H1 (cell line): Measurements from ENCODE around the gene SMARCE1. TPM values are rescaled to one million over a fixed set of nuclear protein-coding genes. Genes with fewer than 3 reads are reported as not detected.

ENCODE experiments used
- CTCF ChIA-PET: fragments of 300-600 bp; sonication (Branson Sonifier 250); formaldehyde crosslinking; loops from one replicate; lab custom pipeline; 2021; ENCODE audit not compliant: partially characterized antibody; lab: Charles Lee
- POLR2A ChIA-PET: fragments of 300-600 bp; sonication (Branson Sonifier 250); formaldehyde crosslinking; loops from one replicate; lab custom pipeline; 2021; ENCODE audit warnings: inconsistent platforms; ENCODE audit not compliant: partially characterized antibody; lab: Charles Lee
- DNase-seq, 2 experiments: peaks; one replicate each; pipeline versions ENCODE4 v3.0.0 to v3.0.0-alpha.2; 2010 to 2022; ENCODE audit warnings: low spot score in 2 of 2, low read depth in 1 of 2, mixed read lengths in 1 of 2
- FAIRE-seq: peaks from 2 replicates; lab custom pipeline; 2011; peaks lifted over from hg19 to GRCh38; lab: Jason Lieb, UNC
- H2AFZ ChIP-seq: 2 replicates; pipeline ENCODE4 v1.8.1; 2012; ENCODE audit warnings: low read length, inconsistent platforms
- H2AK5ac ChIP-seq: 2 replicates; pipeline ENCODE4 v1.6.1; 2013; ENCODE audit warnings: low read depth, low read length
- H2BK120ac ChIP-seq: replicated peaks from 2 replicates; pipeline ENCODE3; 2013; ENCODE audit warnings: low read depth, low read length, inconsistent platforms
- H2BK12ac ChIP-seq: 2 replicates; pipeline ENCODE4 v1.6.1; 2013; ENCODE audit warnings: low read depth, low read length
- H2BK15ac ChIP-seq: 2 replicates; pipeline ENCODE4 v1.6.1; 2013; ENCODE audit warnings: low read length
- H2BK20ac ChIP-seq: 2 replicates; pipeline ENCODE4 v1.6.1; 2013; ENCODE audit warnings: low read length
- H2BK5ac ChIP-seq: 2 replicates; pipeline ENCODE4 v1.6.1; 2013; ENCODE audit warnings: low read depth, low read length
- H3K14ac ChIP-seq: 2 replicates; pipeline ENCODE4 v1.6.1; 2013; ENCODE audit warnings: inconsistent platforms; ENCODE audit not compliant: insufficient read length
- H3K18ac ChIP-seq: 2 replicates; pipeline ENCODE4 v1.6.1; 2013; ENCODE audit warnings: low read length; ENCODE audit errors: extremely low read depth
- H3K23ac ChIP-seq: 2 replicates; pipeline ENCODE4 v1.6.1; 2013; ENCODE audit warnings: inconsistent platforms; ENCODE audit not compliant: insufficient read length
- H3K23me2 ChIP-seq: 2 replicates; pipeline ENCODE4 v1.6.1; 2013; ENCODE audit warnings: low read depth, low read length
- H3K27ac ChIP-seq: 2 replicates; pipeline ENCODE4 v1.6.1; 2011; ENCODE audit warnings: low read depth, low read length, inconsistent platforms
- H3K27me3 ChIP-seq, 4 experiments: replicated peaks in 1 of 4; 1 replicate in 1 of 4; 2 replicates in 3 of 4; pipeline versions ENCODE4 v1.6.1 to v1.8.1; 2011 to 2013; ENCODE audit warnings: low read length in 3 of 4, mild to moderate bottlenecking in 3 of 4, inconsistent platforms in 2 of 4, mixed read lengths in 2 of 4, moderate library complexity in 1 of 4; ENCODE audit not compliant: control insufficient read depth in 3 of 4, insufficient read depth in 3 of 4; ENCODE audit errors: extremely low read depth in 1 of 4
- H3K36me3 ChIP-seq, 4 experiments: 2 replicates each; pipeline versions ENCODE4 v1.6.1 to v1.8.1; 2011 to 2013; ENCODE audit warnings: mild to moderate bottlenecking in 4 of 4, low read length in 3 of 4, moderate library complexity in 2 of 4, control low read depth in 1 of 4, inconsistent platforms in 1 of 4; ENCODE audit not compliant: insufficient read depth in 4 of 4, control insufficient read depth in 2 of 4
- H3K4ac ChIP-seq: replicated peaks from 2 replicates; pipeline ENCODE3; 2013; ENCODE audit warnings: low read length, low read depth, mixed read lengths, inconsistent platforms; ENCODE audit not compliant: insufficient read length
- H3K4me1 ChIP-seq, 4 experiments: replicated peaks in 1 of 4; 1 replicate in 1 of 4; 2 replicates in 3 of 4; pipeline versions ENCODE4 v1.6.1 to v1.8.1; 2011 to 2013; ENCODE audit warnings: low read length in 3 of 4, inconsistent platforms in 2 of 4, mixed read lengths in 1 of 4; ENCODE audit not compliant: insufficient read depth in 4 of 4, control insufficient read depth in 3 of 4
- H3K4me2 ChIP-seq, 2 experiments: 2 replicates each; pipeline versions ENCODE4 v1.6.1 to v1.8.1; 2011 to 2013; ENCODE audit warnings: low read depth in 2 of 2, low read length in 2 of 2, control low read depth in 1 of 2, inconsistent platforms in 1 of 2, mild to moderate bottlenecking in 1 of 2; ENCODE audit not compliant: insufficient read depth in 1 of 2
- H3K4me3 ChIP-seq, 4 experiments: fragments of 200-600, 300-600 bp in 1 of 4; sonication (generic), shearing (Covaris generic), sonication (Bioruptor Twin) in 1 of 4; 2 replicates each; pipeline versions ENCODE4 v1.5.1 to v1.8.1; 2011 to 2016; ENCODE audit warnings: low read length in 4 of 4, low read depth in 3 of 4, control low read depth in 2 of 4, inconsistent platforms in 2 of 4, mild to moderate bottlenecking in 2 of 4, mixed read lengths in 1 of 4, moderate library complexity in 1 of 4; ENCODE audit not compliant: insufficient read depth in 2 of 4; ENCODE audit errors: extremely low read depth in 1 of 4
- H3K56ac ChIP-seq: replicated peaks from 2 replicates; pipeline ENCODE3; 2013; ENCODE audit warnings: low read depth, mild to moderate bottlenecking, mixed read lengths, low read length, inconsistent platforms; ENCODE audit not compliant: insufficient read length
- H3K79me1 ChIP-seq: 2 replicates; pipeline ENCODE4 v1.6.1; 2013; ENCODE audit warnings: low read depth, low read length, control low read depth
- H3K79me2 ChIP-seq, 2 experiments: 2 replicates each; pipeline versions ENCODE4 v1.6.1 to v1.8.1; 2012 to 2013; ENCODE audit warnings: low read length in 2 of 2, mild to moderate bottlenecking in 2 of 2, inconsistent platforms in 1 of 2; ENCODE audit not compliant: insufficient read depth in 2 of 2, control insufficient read depth in 1 of 2
- H3K9ac ChIP-seq, 4 experiments: replicated peaks in 1 of 4; 1 replicate in 1 of 4; 2 replicates in 3 of 4; pipeline versions ENCODE4 v1.6.1 to v1.8.1; 2011 to 2013; ENCODE audit warnings: low read depth in 3 of 4, low read length in 3 of 4, control low read depth in 2 of 4, mild to moderate bottlenecking in 2 of 4, moderate library complexity in 2 of 4, inconsistent platforms in 1 of 4; ENCODE audit errors: extremely low read depth in 1 of 4
- H3K9me3 ChIP-seq, 2 experiments: 2 replicates each; pipeline versions ENCODE4 v1.6.1 to v1.8.1; 2012 to 2013; ENCODE audit warnings: mild to moderate bottlenecking in 2 of 2, moderate library complexity in 2 of 2, control low read depth in 1 of 2, inconsistent platforms in 1 of 2, low read depth in 1 of 2, low read length in 1 of 2, mixed read lengths in 1 of 2; ENCODE audit not compliant: insufficient read depth in 2 of 2
- H4K20me1 ChIP-seq, 2 experiments: replicated peaks in 1 of 2; 2 replicates each; pipeline versions ENCODE3 to v1.8.1; 2011 to 2013; ENCODE audit warnings: inconsistent platforms in 2 of 2, low read length in 2 of 2, mild to moderate bottlenecking in 1 of 2; ENCODE audit not compliant: insufficient read depth in 2 of 2, control insufficient read depth in 1 of 2
- H4K5ac ChIP-seq: 2 replicates; pipeline ENCODE4 v1.6.1; 2013; ENCODE audit warnings: low read length, low read depth, mixed read lengths, inconsistent platforms; ENCODE audit not compliant: insufficient read length
- H4K8ac ChIP-seq: 2 replicates; pipeline ENCODE4 v1.8.0; 2013; ENCODE audit warnings: mild to moderate bottlenecking, moderate library complexity, low read length, inconsistent platforms; ENCODE audit not compliant: insufficient read depth; ENCODE audit errors: extremely low read depth
- H4K91ac ChIP-seq: replicated peaks from 2 replicates; pipeline ENCODE3; 2013; ENCODE audit warnings: low read length, mixed read lengths, inconsistent platforms; ENCODE audit not compliant: insufficient read length
- BRCA1 ChIP-seq: IDR thresholded peaks from 2 replicates; pipeline ENCODE4 v1.6.1; 2012; ENCODE audit warnings: low read depth, low read length, improper control_type of control experiment
- EP300 ChIP-seq, 2 experiments: IDR thresholded peaks; 1 replicate in 1 of 2; 2 replicates in 1 of 2; pipeline ENCODE4 v1.6.1; 2011 to 2012; ENCODE audit warnings: low read depth in 2 of 2, low read length in 2 of 2, mild to moderate bottlenecking in 2 of 2, borderline replicate concordance in 1 of 2, inconsistent platforms in 1 of 2, moderate library complexity in 1 of 2
- EZH2 ChIP-seq: fragments of 200-600 bp; sonication (generic); IDR thresholded peaks from 2 replicates; pipeline ENCODE4 v1.7.1; 2012; ENCODE audit warnings: low read depth, mild to moderate bottlenecking, moderate library complexity, low read length, inconsistent platforms; ENCODE audit not compliant: severe bottlenecking
- HDAC6 ChIP-seq: IDR thresholded peaks from one replicate; pipeline ENCODE4 v1.7.1; 2012; ENCODE audit warnings: low read depth, mild to moderate bottlenecking, inconsistent platforms, low read length, moderate library complexity
- JUN ChIP-seq: IDR thresholded peaks from 2 replicates; pipeline ENCODE4 v1.6.1; 2011; ENCODE audit warnings: low read depth, mild to moderate bottlenecking, improper control_type of control experiment, low read length
- JUND ChIP-seq: IDR thresholded peaks from 2 replicates; pipeline ENCODE4 v1.6.1; 2011; ENCODE audit warnings: mild to moderate bottlenecking, improper control_type of control experiment, low read length
- MAFK ChIP-seq: IDR thresholded peaks from 2 replicates; pipeline ENCODE4 v1.6.1; 2012; ENCODE audit warnings: low read depth, mild to moderate bottlenecking, improper control_type of control experiment, low read length
- MAX ChIP-seq: IDR thresholded peaks from 2 replicates; pipeline ENCODE4 v1.6.1; 2012; ENCODE audit warnings: inconsistent platforms
- POLR2A ChIP-seq, 2 experiments: IDR thresholded peaks; 1 replicate in 1 of 2; 2 replicates in 1 of 2; pipeline ENCODE4 v1.6.1; 2011; ENCODE audit warnings: low read depth in 2 of 2, low read length in 2 of 2, mild to moderate bottlenecking in 2 of 2; ENCODE audit errors: control extremely low read depth in 1 of 2
- SRF ChIP-seq: IDR thresholded peaks from 2 replicates; pipeline ENCODE4 v1.6.1; 2011; ENCODE audit warnings: mild to moderate bottlenecking, low read depth, low read length, moderate library complexity
- TBP ChIP-seq: IDR thresholded peaks from 2 replicates; pipeline ENCODE4 v1.6.1; 2011; ENCODE audit warnings: low read depth, low read length, improper control_type of control experiment
- WGBS, 2 experiments: shearing (Covaris generic) in 1 of 2; methylation state at CpG; one replicate each; pipeline versions ENCODE4 v1.1.6 to v1.1.7; 2013 to 2015; ENCODE audit warnings: low lambda C conversion rate in 2 of 2, mixed read lengths in 2 of 2, inconsistent platforms in 1 of 2, low coverage in 1 of 2, missing lambda C conversion rate in 1 of 2; ENCODE audit not compliant: insufficient replicate concordance in 2 of 2, insufficient coverage in 1 of 2, insufficient read length in 1 of 2; ENCODE audit errors: extremely low coverage in 1 of 2, missing lambda C conversion rate in 1 of 2; 5-methylcytosine and 5-hydroxymethylcytosine counted together
- polyA plus RNA-seq, 7 experiments: library from polyadenylated mRNA; depleted of rRNA in 3 of 7; stranded (reverse) in 5 of 7; unstranded in 2 of 7; fragments of >200 nt in 5 of 7; fragments of 200-250 nt in 2 of 7; gene quantifications; 1 replicate in 5 of 7; 2 replicates in 1 of 7; 4 replicates in 1 of 7; pipeline versions ENCODE4 v1.2.1 to v1.2.3, GENCODE V29; 2011 to 2013; ENCODE audit warnings: missing spikeins in 2 of 7, mixed read lengths in 2 of 7
- total RNA-seq: library from RNA; stranded (reverse); fragmentation: NEBNext Ultra II Directional; extraction: Animal tissue kit (Norgen Biotek cat#: 25700); gene quantifications from 2 replicates; pipeline ENCODE4 v1.2.1, GENCODE V29; 2021
- TF ChIP-seq, protein P1 (sequence below): IDR thresholded peaks from 2 replicates; pipeline ENCODE4 v1.6.1; 2012; ENCODE audit warnings: low read length, inconsistent platforms

The SMARCE1 gene
- total and polyA plus RNA-seq, 2 of the 8 experiments (the other 6 are each of a cell fraction or from before 2014, with no cell fraction given), result 30.7 to 131 TPM

GRCh38 chr17:40614431-40615067, 33.1 kb downstream of the SMARCE1 start:
- DNase-seq, result no peak
- Histone ChIP-seq H3K18ac (no peak overlapping the region), H4K20me1 (no peaks in the 10 kb centered on the region), H2BK12ac (no peak overlapping the region), H3K4me1 (no peaks in the 10 kb centered on the region), H3K4me3 (no peak overlapping the region), H4K8ac (no peak overlapping the region), H3K23me2 (no peaks in the 10 kb centered on the region; the same call in 1 of the 2 replicates), H3K56ac (no peak overlapping the region), H4K91ac (no peak overlapping the region), H3K9me3 (no peaks in the 10 kb centered on the region), H3K27ac (no peak overlapping the region), H2BK120ac (no peak overlapping the region), H3K4ac (no peak overlapping the region), H3K9ac (no peak overlapping the region), H3K79me2 (no peaks in the 10 kb centered on the region), H4K5ac (no peak overlapping the region), H2AK5ac (no peak overlapping the region), H3K36me3 (no peaks in the 10 kb centered on the region), H3K23ac (no peak overlapping the region), H3K27me3 (no peaks in the 10 kb centered on the region), H3K4me2 (no peak overlapping the region), H2BK20ac (no peak overlapping the region), H2BK5ac (no peak overlapping the region), H3K14ac (no peak overlapping the region), H3K79me1 (no peaks in the 10 kb centered on the region), H2BK15ac (no peak overlapping the region), H2AFZ (no peak overlapping the region)
- ChIA-PET POLR2A (interaction anchor here (1.0 to 1.5 kb wide), 2 partner anchors 11 to 12 kb away, joined by 3 to 4 read pairs; no protein-coding TSS in a partner anchor), CTCF (interaction anchor here (0.6 to 4.4 kb wide), 29 partner anchors 10 to 1040 kb away, joined by 3 to 43 read pairs (median 3); partner anchors contain the start of gene KRT222)
- FAIRE-seq, result no peak
- WGBS, 2 experiments, result 86% methylated on average over 13 of the region's 13 CpGs; no CpG with 5 or more reads in 1 of the 2 experiments
- TF ChIP-seq, protein P1, sequence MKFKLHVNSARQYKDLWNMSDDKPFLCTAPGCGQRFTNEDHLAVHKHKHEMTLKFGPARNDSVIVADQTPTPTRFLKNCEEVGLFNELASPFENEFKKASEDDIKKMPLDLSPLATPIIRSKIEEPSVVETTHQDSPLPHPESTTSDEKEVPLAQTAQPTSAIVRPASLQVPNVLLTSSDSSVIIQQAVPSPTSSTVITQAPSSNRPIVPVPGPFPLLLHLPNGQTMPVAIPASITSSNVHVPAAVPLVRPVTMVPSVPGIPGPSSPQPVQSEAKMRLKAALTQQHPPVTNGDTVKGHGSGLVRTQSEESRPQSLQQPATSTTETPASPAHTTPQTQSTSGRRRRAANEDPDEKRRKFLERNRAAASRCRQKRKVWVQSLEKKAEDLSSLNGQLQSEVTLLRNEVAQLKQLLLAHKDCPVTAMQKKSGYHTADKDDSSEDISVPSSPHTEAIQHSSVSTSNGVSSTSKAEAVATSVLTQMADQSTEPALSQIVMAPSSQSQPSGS, result no peak
- no peak for TF ChIP-seq POLR2A (IDR thresholded peaks at IDR 0.05; ENCODE audit: control extremely low read depth in 1 of 2, low read depth in 2 of 2, low read length in 2 of 2)
- no peak for TF ChIP-seq BRCA1
- no peak for TF ChIP-seq EZH2
- no peak for TF ChIP-seq MAX
- no peak for TF ChIP-seq MAFK
- TF ChIP-seq HDAC6, result no peak
- no peak for TF ChIP-seq JUND
- TF ChIP-seq EP300 (IDR thresholded peaks at IDR 0.05; ENCODE audit: borderline replicate concordance in 1 of 2, low read depth in 2 of 2, low read length in 2 of 2), result no peak
- no peak for TF ChIP-seq SRF
- TF ChIP-seq JUN, result no peak
- no peak for TF ChIP-seq TBP
